ENCODE results near the gene ENTPD6.

Gene ENTPD6

GRCh38 chr20:25219365-25219764 is 23.9 kb downstream of the ENTPD6 start:
- Histone ChIP-seq H3K4me1 (ENCODE audit: control insufficient read depth, insufficient read depth, low read depth, low read length) (peaks cover 55% of the 10 kb centered on the region), H2BK5ac (ENCODE audit: low read depth, low read length, poor library complexity, severe bottlenecking) (no peak overlapping the region), H3K18ac (ENCODE audit: low read depth in 1 of 2, low read length in 2 of 2) (no peak overlapping the region), H2AFZ (ENCODE audit: low read depth, low read length) (no peak overlapping the region), H3K23ac (ENCODE audit: low read length in 2 of 2) (no peak overlapping the region), H3K9me3 (ENCODE audit: control insufficient read depth, low read length) (no peaks in the 10 kb centered on the region), H3K9ac (ENCODE audit: low read length) (no peak overlapping the region), H3K4me3 (ENCODE audit: insufficient read depth in 1 of 2, low read depth in 1 of 2, low read length in 2 of 2) (no peak overlapping the region), H4K91ac (ENCODE audit: low read length) (no peak overlapping the region), H3K79me1 (replicated peaks; ENCODE audit: low read length, poor library complexity, severe bottlenecking) (peaks cover 2% of the 10 kb centered on the region), H3K27ac (ENCODE audit: low read length, poor library complexity, severe bottlenecking) (peak overlapping the region; percentile 35), H2BK120ac (ENCODE audit: low read depth, low read length) (no peak overlapping the region), H3K27me3 (ENCODE audit: control insufficient read depth in 1 of 2, insufficient read depth in 1 of 2, low read length in 2 of 2) (no peaks in the 10 kb centered on the region), H3K14ac (ENCODE audit: low read length in 2 of 2) (no peak overlapping the region), H2AK5ac (ENCODE audit: low read length, severe bottlenecking) (peak overlapping the region; percentile 57), H3K4me2 (ENCODE audit: low read length, poor library complexity, severe bottlenecking) (no peak overlapping the region), H4K8ac (ENCODE audit: low read length) (no peak overlapping the region), H3K4ac (ENCODE audit: low read depth in 1 of 2, low read length in 2 of 2) (no peak overlapping the region), H3K36me3 (ENCODE audit: control insufficient read depth in 1 of 2, insufficient read depth in 2 of 2, low read depth in 1 of 2, low read length in 2 of 2) (peaks cover 63 to 69% of the 10 kb centered on the region in 2 experiments), H2BK15ac (ENCODE audit: low read depth, poor library complexity, severe bottlenecking) (no peak overlapping the region), H2BK12ac (ENCODE audit: low read length in 2 of 2) (no peak overlapping the region)
- 97% methylated on average over 5 of the region's 7 CpGs for WGBS
- no peak for DNase-seq

GRCh38 chr20:25220021-25220730 is 24.7 kb downstream of the ENTPD6 start:
- Histone ChIP-seq H3K27me3 (ENCODE audit: control insufficient read depth in 1 of 2, insufficient read depth in 1 of 2, low read length in 2 of 2) (no peaks in the 10 kb centered on the region), H3K9ac (ENCODE audit: low read length) (no peak overlapping the region), H2BK15ac (ENCODE audit: low read depth, poor library complexity, severe bottlenecking) (no peak overlapping the region), H3K4me3 (ENCODE audit: insufficient read depth in 1 of 2, low read depth in 1 of 2, low read length in 2 of 2) (no peak overlapping the region), H3K23ac (ENCODE audit: low read length in 2 of 2) (no peak overlapping the region), H3K36me3 (ENCODE audit: control insufficient read depth in 1 of 2, insufficient read depth in 2 of 2, low read depth in 1 of 2, low read length in 2 of 2) (peaks cover 57 to 69% of the 10 kb centered on the region in 2 experiments), H2BK12ac (ENCODE audit: low read length in 2 of 2) (no peak overlapping the region), H3K4me2 (ENCODE audit: low read length, poor library complexity, severe bottlenecking) (no peak overlapping the region), H2AK5ac (ENCODE audit: low read length, severe bottlenecking) (peak overlapping the region; percentile 89), H4K91ac (ENCODE audit: low read length) (no peak overlapping the region), H3K79me1 (replicated peaks; ENCODE audit: low read length, poor library complexity, severe bottlenecking) (peaks cover 7% of the 10 kb centered on the region), H3K27ac (ENCODE audit: low read length, poor library complexity, severe bottlenecking) (peak overlapping the region; percentile 54), H3K4ac (ENCODE audit: low read depth in 1 of 2, low read length in 2 of 2) (no peak overlapping the region), H4K8ac (ENCODE audit: low read length) (no peak overlapping the region), H3K9me3 (ENCODE audit: control insufficient read depth, low read length) (no peaks in the 10 kb centered on the region), H2AFZ (ENCODE audit: low read depth, low read length) (no peak overlapping the region), H3K14ac (ENCODE audit: low read length in 2 of 2) (no peak overlapping the region), H3K4me1 (ENCODE audit: control insufficient read depth, insufficient read depth, low read depth, low read length) (peaks cover 60% of the 10 kb centered on the region), H2BK5ac (ENCODE audit: low read depth, low read length, poor library complexity, severe bottlenecking) (no peak overlapping the region), H3K18ac (ENCODE audit: low read depth in 1 of 2, low read length in 2 of 2) (no peak overlapping the region), H2BK120ac (ENCODE audit: low read depth, low read length) (no peak overlapping the region)
- no peak for DNase-seq
- 84% methylated on average over 16 of the region's 16 CpGs for WGBS

GRCh38 chr20:25220810-25221591 is 25.5 kb downstream of the ENTPD6 start:
- Histone ChIP-seq H3K4ac (ENCODE audit: low read depth in 1 of 2, low read length in 2 of 2) (no peak overlapping the region), H3K79me1 (replicated peaks; ENCODE audit: low read length, poor library complexity, severe bottlenecking) (peaks cover 8% of the 10 kb centered on the region), H3K4me2 (ENCODE audit: low read length, poor library complexity, severe bottlenecking) (no peak overlapping the region), H2AK5ac (ENCODE audit: low read length, severe bottlenecking) (peak overlapping the region; percentile 96), H3K27me3 (ENCODE audit: control insufficient read depth in 1 of 2, insufficient read depth in 1 of 2, low read length in 2 of 2) (no peaks in the 10 kb centered on the region), H3K27ac (ENCODE audit: low read length, poor library complexity, severe bottlenecking) (peak overlapping the region; percentile 54), H3K4me3 (ENCODE audit: insufficient read depth in 1 of 2, low read depth in 1 of 2, low read length in 2 of 2) (no peak overlapping the region), H2AFZ (ENCODE audit: low read depth, low read length) (no peak overlapping the region), H3K4me1 (ENCODE audit: control insufficient read depth, insufficient read depth, low read depth, low read length) (peaks cover 63% of the 10 kb centered on the region), H4K8ac (ENCODE audit: low read length) (no peak overlapping the region), H3K14ac (ENCODE audit: low read length in 2 of 2) (no peak overlapping the region), H2BK5ac (ENCODE audit: low read depth, low read length, poor library complexity, severe bottlenecking) (no peak overlapping the region), H3K23ac (ENCODE audit: low read length in 2 of 2) (no peak overlapping the region), H3K18ac (ENCODE audit: low read depth in 1 of 2, low read length in 2 of 2) (no peak overlapping the region), H2BK120ac (ENCODE audit: low read depth, low read length) (no peak overlapping the region), H2BK12ac (ENCODE audit: low read length in 2 of 2) (no peak overlapping the region), H3K9ac (ENCODE audit: low read length) (no peak overlapping the region), H3K36me3 (ENCODE audit: control insufficient read depth in 1 of 2, insufficient read depth in 2 of 2, low read depth in 1 of 2, low read length in 2 of 2) (peaks cover 57 to 70% of the 10 kb centered on the region in 2 experiments), H4K91ac (ENCODE audit: low read length) (peak overlapping the region; percentile 20), H2BK15ac (ENCODE audit: low read depth, poor library complexity, severe bottlenecking) (peak overlapping the region; percentile 40), H3K9me3 (ENCODE audit: control insufficient read depth, low read length) (no peaks in the 10 kb centered on the region)
- 97% methylated on average over 11 of the region's 15 CpGs for WGBS
- no peak for DNase-seq
